DND-41 (cell line): ENCODE data around the gene SAXO1.

Experiments used
- ATAC-seq: fragments of 200-7000 bp; cut with Tn5 transposase; 3 replicates; pipeline ENCODE4 v1.9.1; 2021; ENCODE audit warnings: low read depth; ENCODE audit not compliant: insufficient read depth
- DNase-seq: peaks from one replicate; pipeline ENCODE4 v3.0.0-alpha.2; 2020
- H2AFZ ChIP-seq: 2 replicates; pipeline ENCODE4 v1.6.0; 2012; ENCODE audit warnings: low read depth, low read length
- H3K27ac ChIP-seq: 2 replicates; pipeline ENCODE4 v1.5.1; 2012; ENCODE audit warnings: low read length, inconsistent platforms
- H3K27me3 ChIP-seq: fragments of 200-600 bp; sonication (generic); 2 replicates; pipeline ENCODE4 v1.6.0; 2012; ENCODE audit warnings: low read length, mild to moderate bottlenecking, inconsistent platforms; ENCODE audit not compliant: insufficient read depth, poor library complexity
- H3K36me3 ChIP-seq: 2 replicates; pipeline ENCODE4 v1.5.1; 2012; ENCODE audit warnings: low read length, inconsistent platforms; ENCODE audit not compliant: insufficient read depth
- H3K4me1 ChIP-seq: 2 replicates; pipeline ENCODE4 v1.5.1; 2012; ENCODE audit warnings: mild to moderate bottlenecking, low read length; ENCODE audit not compliant: insufficient read depth
- H3K4me2 ChIP-seq: 2 replicates; pipeline ENCODE4 v1.6.0; 2012; ENCODE audit warnings: mild to moderate bottlenecking, moderate library complexity, low read length, inconsistent platforms; ENCODE audit not compliant: insufficient read depth
- H3K4me3 ChIP-seq, 2 experiments: fragments of 200-600 bp in 1 of 2; shearing (Covaris generic) in 1 of 2; 2 replicates each; pipeline ENCODE4 v1.5.1; 2012 to 2016; ENCODE audit warnings: inconsistent platforms in 2 of 2, low read length in 2 of 2, mild to moderate bottlenecking in 2 of 2, low read depth in 1 of 2, moderate library complexity in 1 of 2
- H3K79me2 ChIP-seq: 2 replicates; pipeline ENCODE4 v1.6.0; 2012; ENCODE audit warnings: low read length, inconsistent platforms; ENCODE audit not compliant: insufficient read depth
- H3K9ac ChIP-seq: 2 replicates; pipeline ENCODE4 v1.6.0; 2012; ENCODE audit warnings: low read depth, mild to moderate bottlenecking, inconsistent platforms, low read length, moderate library complexity
- H3K9me3 ChIP-seq: 2 replicates; pipeline ENCODE4 v1.5.1; 2012; ENCODE audit warnings: low read length, moderate library complexity, mild to moderate bottlenecking, inconsistent platforms; ENCODE audit not compliant: insufficient read depth, severe bottlenecking
- H4K20me1 ChIP-seq: 2 replicates; pipeline ENCODE4 v1.6.0; 2012; ENCODE audit warnings: low read length; ENCODE audit not compliant: insufficient read depth
- CTCF ChIP-seq: IDR thresholded peaks from 2 replicates; pipeline ENCODE4 v1.5.1; 2012; ENCODE audit warnings: borderline replicate concordance, low read length, moderate library complexity, mild to moderate bottlenecking; ENCODE audit not compliant: poor library complexity, severe bottlenecking; ENCODE audit errors: extremely low read depth
- EZH2 ChIP-seq: IDR thresholded peaks from 3 replicates; pipeline ENCODE4 v1.6.1; 2012; ENCODE audit warnings: borderline replicate concordance, low read depth, mild to moderate bottlenecking, moderate library complexity, low read length, inconsistent platforms; ENCODE audit not compliant: severe bottlenecking

Gene SAXO1

GRCh38 chr9:19057033-19057432 lies 24.0 kb upstream of the SAXO1 start:
- Histone ChIP-seq H3K36me3 (peaks cover 49% of the 10 kb centered on the region), H3K4me1 (peaks cover 4% of the 10 kb centered on the region), H2AFZ (no peak overlapping the region), H3K27ac (no peak overlapping the region), H3K79me2 (peaks cover 5% of the 10 kb centered on the region), H3K4me3 (no peak overlapping the region), H3K27me3 (no peaks in the 10 kb centered on the region), H3K9me3 (no peaks in the 10 kb centered on the region), H3K9ac (no peak overlapping the region), H3K4me2 (no peak overlapping the region), H4K20me1 (no peaks in the 10 kb centered on the region)
- no peak for TF ChIP-seq EZH2
- DNase-seq, result no peak
- peak; percentile 27; the same call in 1 of the 3 replicates for ATAC-seq

GRCh38 chr9:19050637-19051591 lies 17.9 kb upstream of the SAXO1 start:
- Histone ChIP-seq H3K36me3 (no peaks in the 10 kb centered on the region; the same call in none of the 2 replicates), H3K4me3 (peak overlapping the region; percentile 75 to 83; a peak in 3 of 4 replicates), H2AFZ (no peak overlapping the region; the same call in 1 of the 2 replicates), H3K27me3 (no peaks in the 10 kb centered on the region), H4K20me1 (peaks cover 13% of the 10 kb centered on the region; the same call in 1 of the 2 replicates), H3K27ac (peak overlapping the region; percentile 97), H3K79me2 (peaks cover 33% of the 10 kb centered on the region), H3K4me1 (peaks cover 37% of the 10 kb centered on the region), H3K9ac (peak overlapping the region; percentile 77), H3K9me3 (no peaks in the 10 kb centered on the region), H3K4me2 (peak overlapping the region; percentile 83)
- ATAC-seq (no peak), DNase-seq (no peak)
- TF ChIP-seq EZH2, result no peak
- TF ChIP-seq CTCF, result no peak

GRCh38 chr9:19049917-19050636 lies 17.1 kb upstream of the SAXO1 start:
- Histone ChIP-seq H3K36me3 (no peaks in the 10 kb centered on the region; the same call in 1 of the 2 replicates), H3K27me3 (no peaks in the 10 kb centered on the region), H3K27ac (peak overlapping the region; percentile 97), H3K4me2 (peak overlapping the region; percentile 83), H3K4me1 (peaks cover 37% of the 10 kb centered on the region), H3K4me3 (peak overlapping the region; percentile 75 to 83), H3K9ac (peak overlapping the region; percentile 77), H4K20me1 (peaks cover 13% of the 10 kb centered on the region; the same call in 1 of the 2 replicates), H3K79me2 (peaks cover 33% of the 10 kb centered on the region), H3K9me3 (no peaks in the 10 kb centered on the region), H2AFZ (peak overlapping the region; percentile 85)
- ATAC-seq (no peak), DNase-seq (peak; percentile 17)
- TF ChIP-seq CTCF, result no peak
